Keratinocyte (primary cell): ENCODE results near the gene ALOX12B.

Experiments used
- CTCF ChIP-seq, 3 experiments: IDR thresholded peaks in 1 of 3; conservative IDR thresholded peaks in 1 of 3; optimal IDR thresholded peaks in 1 of 3; 2 replicates in 2 of 3; 3 replicates in 1 of 3; pipeline versions ENCODE3 to v1.5.1; 2011; ENCODE audit warnings: low read length in 3 of 3, mild to moderate bottlenecking in 3 of 3, moderate library complexity in 2 of 3, control low read depth in 1 of 3, inconsistent platforms in 1 of 3; ENCODE audit not compliant: insufficient read depth in 2 of 3; ENCODE audit errors: extremely low read depth in 1 of 3
- EZH2 ChIP-seq: IDR thresholded peaks from one replicate; pipeline ENCODE4 v1.6.1; 2012; ENCODE audit warnings: inconsistent platforms, mild to moderate bottlenecking, low read length, moderate library complexity

- TF ChIP-seq CTCF (optimal IDR thresholded peaks at IDR 0.05 in 1 of 3, IDR thresholded peaks at IDR 0.05 in 1 of 3, conservative IDR thresholded peaks at IDR 0.05 in 1 of 3; ENCODE audit: extremely low read depth in 1 of 3, insufficient read depth in 2 of 3, low read length in 3 of 3) (no peak), EZH2 (no peak)
Observed at GRCh38 chr17:8031261-8031661, 56.3 kb downstream of the ALOX12B start.
